Measurements from ENCODE around the gene OR2AJ1. TPM values are rescaled to one million over a fixed set of nuclear protein-coding genes. Genes with fewer than 3 reads are reported as not detected.

The OR2AJ1 gene
- total RNA-seq = not detected in 2 replicates

GRCh38 chr1:247924868-247925267 is at the start of gene OR2AJ1:
Gene OR2AJ1 (plus strand): TSS chr1:247924889. CDS start chr1:247933769, 8,880 bp downstream.

DNA sequence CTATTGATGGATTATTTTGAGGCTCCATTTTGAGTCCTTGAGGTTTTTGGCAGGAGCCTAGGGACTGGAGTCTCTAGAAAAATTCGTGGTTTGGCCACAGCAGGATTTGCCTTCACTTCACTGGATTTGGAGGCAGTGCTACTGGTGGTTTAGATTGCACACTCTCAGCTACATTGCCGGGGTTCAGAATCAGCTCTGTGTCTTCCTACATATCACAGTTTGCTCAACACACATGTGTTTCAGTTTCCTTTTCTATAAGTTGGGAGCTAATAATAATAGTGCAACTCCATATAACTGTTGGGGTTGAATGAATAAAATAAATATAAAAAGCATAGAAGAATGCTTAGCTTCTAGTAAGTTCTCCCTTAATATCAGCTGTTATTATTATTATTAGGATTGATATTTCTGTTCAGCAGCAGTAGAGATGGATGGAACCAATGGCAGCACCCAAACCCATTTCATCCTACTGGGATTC is 29.5 kb upstream of the OR2AJ1 start, which contains the start of gene OR2W3:
Gene OR2W3, plus strand, starts transcription at position 425 of the 475 bp plus-strand sequence. Its CDS starts 0 bp downstream, at position 425.

GRCh38 chr1:247919952-247920351 is 4.7 kb upstream of the OR2AJ1 start, which contains the start of gene OR2T8:
Gene OR2T8 (plus strand): TSS chr1:247920252. CDS start chr1:247921018, 766 bp downstream.

DNA sequence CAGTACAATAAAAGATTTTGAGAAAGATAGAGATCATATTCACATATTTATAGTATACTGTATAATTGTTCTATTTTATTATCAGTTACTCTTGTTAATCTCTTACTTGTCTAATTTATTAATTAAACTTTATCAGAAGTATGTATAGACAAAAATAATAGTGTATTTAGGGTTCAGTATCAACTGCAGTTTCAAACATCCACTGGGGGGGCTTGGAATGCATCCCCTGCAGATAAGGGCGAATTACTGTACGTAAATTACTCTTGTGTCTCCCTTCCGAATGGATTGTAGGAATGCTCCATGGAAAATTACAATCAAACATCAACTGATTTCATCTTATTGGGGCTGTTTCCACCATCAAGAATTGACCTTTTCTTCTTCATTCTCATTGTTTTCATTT is 23.9 kb downstream of the OR2AJ1 start, which contains the start of gene OR2L8:
Gene OR2L8, plus strand, starts transcription at position 301 of the 400 bp plus-strand sequence. Its CDS starts 0 bp downstream, at position 301.

GRCh38 chr1:247964933-247965332 is 40.2 kb downstream of the OR2AJ1 start, which contains the start of gene OR2AK2:
Gene OR2AK2 (plus strand): TSS chr1:247965233. CDS start chr1:247965377, 144 bp downstream.

Other genes starting within 250 kb of the OR2AJ1 start
- gene OR13G1, start 245.2 kb upstream of the OR2AJ1 start, total RNA-seq = not detected in 2 replicates
- gene OR6F1, start 208.2 kb upstream of the OR2AJ1 start, total RNA-seq = not detected in 2 replicates
- gene OR14K1, start 186.3 kb upstream of the OR2AJ1 start, total RNA-seq = not detected in 2 replicates
- gene OR14A2, start 176.7 kb upstream of the OR2AJ1 start, total RNA-seq = not detected in 2 replicates
- not detected in 2 replicates for gene OR1C1, start 164.3 kb upstream of the OR2AJ1 start, total RNA-seq
- not detected in 2 replicates for gene OR14A16, start 100.8 kb upstream of the OR2AJ1 start, total RNA-seq
- not detected in 2 replicates for gene OR11L1, start 83.0 kb upstream of the OR2AJ1 start, total RNA-seq
- gene TRIM58, start 67.7 kb upstream of the OR2AJ1 start, total RNA-seq = 0.07 and 0.13 TPM in 2 replicates
- not detected in 2 replicates for gene OR2W3, start 29.3 kb upstream of the OR2AJ1 start, total RNA-seq
- not detected in 2 replicates for gene OR2T8, start 4.6 kb upstream of the OR2AJ1 start, total RNA-seq
- not detected in 2 replicates for gene OR2L8, start 24.0 kb downstream of the OR2AJ1 start, total RNA-seq
- not detected in 2 replicates for gene OR2AK2, start 40.3 kb downstream of the OR2AJ1 start, total RNA-seq
- gene OR2L5, start 88.8 kb downstream of the OR2AJ1 start, total RNA-seq = not detected in 2 replicates
- gene OR2L2, start 105.2 kb downstream of the OR2AJ1 start, total RNA-seq = not detected in 2 replicates
- gene OR2L3, start 121.9 kb downstream of the OR2AJ1 start, total RNA-seq = not detected in 2 replicates
- gene OR2L13, start 170.3 kb downstream of the OR2AJ1 start, total RNA-seq = not detected in 2 replicates
- gene OR2M5, start 220.3 kb downstream of the OR2AJ1 start, total RNA-seq = not detected in 2 replicates
- gene OR2M2, start 249.9 kb downstream of the OR2AJ1 start, total RNA-seq = not detected in 2 replicates

Data from smooth muscle cell of the pulmonary artery (primary cell).